HS-5 (cell line): ENCODE results near the gene ZNF146.
"Not testable (repeated sequence)": the region's sequence is repeated elsewhere in the genome, so short reads cannot be mapped to it uniquely, and the experiment has no call there.

ENCODE experiments used
- DNase-seq: peaks from one replicate; pipeline ENCODE4 v3.0.0-alpha.2; 2012; ENCODE audit warnings: low read depth

ZNF146 gene

DNA sequence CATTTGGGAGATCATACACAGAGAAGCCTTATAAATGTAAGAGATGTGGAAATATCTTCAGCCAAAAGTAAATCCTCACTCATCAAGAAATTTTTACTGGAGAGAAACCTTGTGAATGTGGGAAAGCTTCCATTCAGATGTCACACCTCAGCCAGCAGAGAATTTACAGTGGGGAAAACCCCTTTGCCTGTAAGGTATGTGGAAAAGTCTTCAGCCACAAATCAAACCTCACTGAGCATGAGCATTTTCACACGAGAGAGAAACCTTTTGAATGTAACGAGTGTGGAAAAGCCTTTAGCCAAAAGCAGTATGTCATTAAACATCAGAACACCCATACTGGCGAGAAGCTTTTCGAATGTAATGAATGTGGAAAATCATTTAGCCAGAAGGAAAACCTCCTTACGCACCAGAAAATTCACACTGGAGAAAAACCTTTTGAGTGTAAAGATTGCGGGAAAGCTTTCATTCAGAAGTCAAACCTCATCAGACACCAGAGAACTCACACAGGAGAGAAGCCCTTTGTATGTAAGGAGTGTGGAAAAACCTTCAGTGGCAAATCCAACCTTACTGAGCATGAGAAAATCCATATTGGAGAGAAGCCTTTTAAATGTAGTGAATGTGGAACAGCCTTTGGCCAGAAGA lies 21.5 kb downstream of the ZNF146 start:
- no peak for DNase-seq

DNA sequence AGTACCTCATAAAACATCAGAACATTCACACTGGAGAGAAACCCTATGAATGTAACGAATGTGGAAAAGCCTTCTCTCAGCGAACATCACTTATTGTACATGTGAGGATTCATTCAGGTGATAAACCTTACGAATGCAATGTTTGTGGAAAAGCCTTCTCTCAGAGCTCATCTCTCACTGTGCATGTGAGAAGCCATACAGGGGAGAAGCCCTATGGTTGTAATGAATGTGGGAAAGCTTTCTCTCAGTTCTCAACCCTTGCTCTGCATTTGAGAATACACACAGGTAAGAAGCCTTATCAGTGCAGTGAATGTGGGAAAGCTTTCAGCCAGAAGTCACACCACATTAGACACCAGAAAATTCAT lies 22.0 kb downstream of the ZNF146 start:
- no peak for DNase-seq

GRCh38 chr19:36244066-36244465 lies 29.2 kb downstream of the ZNF146 start:
- DNase-seq, result no peak

DNA sequence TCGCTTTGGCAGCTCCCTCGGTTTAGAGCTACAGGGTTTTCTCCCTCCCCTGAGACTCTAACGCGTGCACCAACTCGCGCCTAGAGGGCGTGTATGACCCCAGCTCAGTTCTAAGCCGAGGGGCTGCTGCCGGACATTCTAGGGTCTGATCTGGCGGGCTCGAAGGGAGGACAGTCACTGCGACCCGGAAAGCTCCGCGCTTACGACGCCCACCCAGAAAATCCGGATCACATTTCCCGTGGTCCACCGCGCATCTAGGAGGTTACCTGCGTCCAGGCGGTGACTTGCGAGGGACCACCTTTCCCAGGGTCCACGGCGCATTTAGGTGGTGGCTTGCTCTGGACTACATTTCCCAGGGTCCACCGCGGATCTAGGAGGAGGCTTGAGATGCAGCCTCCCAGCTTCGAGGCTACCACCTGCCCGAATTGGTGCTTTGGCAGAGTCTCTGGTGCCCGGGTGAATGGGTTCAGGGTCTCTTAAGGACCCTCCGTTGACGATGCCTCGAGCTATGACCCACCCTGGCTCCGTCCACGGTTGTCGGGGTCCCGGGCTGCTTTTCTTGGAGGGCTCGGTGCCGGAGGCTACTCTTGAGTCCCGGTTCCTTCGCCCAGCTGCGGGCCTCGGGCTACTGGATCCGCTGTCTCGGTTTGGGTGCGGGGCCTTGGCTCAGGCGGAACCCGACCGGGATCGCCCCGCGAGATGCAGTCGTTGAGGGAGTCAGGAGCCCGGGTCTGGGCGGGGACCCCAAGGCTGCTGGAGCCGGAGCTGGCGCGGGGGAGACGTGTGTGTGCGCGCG lies 30.5 kb downstream of the ZNF146 start:
- no peak for DNase-seq

GRCh38 chr19:36246006-36246481 lies 31.1 kb downstream of the ZNF146 start:
- no peak for DNase-seq

DNA sequence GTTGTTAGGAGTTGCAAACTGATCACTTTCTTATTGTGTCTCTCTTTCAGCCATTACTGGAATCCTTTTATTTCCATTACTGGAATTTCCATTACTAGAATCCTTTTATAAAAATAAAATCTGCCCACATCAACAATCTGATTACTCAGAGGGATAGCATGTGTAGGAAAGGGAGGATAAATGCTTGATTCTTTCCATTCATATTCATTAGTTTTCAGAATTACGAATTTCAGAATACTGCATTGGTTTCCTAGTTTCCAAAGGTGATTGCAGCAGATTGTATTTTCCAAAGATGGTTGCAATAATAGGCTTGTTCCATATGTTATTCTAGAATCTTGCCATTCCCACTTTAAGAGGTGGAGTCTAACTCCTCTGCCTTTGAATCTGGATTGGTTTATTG lies 37.1 kb downstream of the ZNF146 start:
- no peak for DNase-seq

DNA sequence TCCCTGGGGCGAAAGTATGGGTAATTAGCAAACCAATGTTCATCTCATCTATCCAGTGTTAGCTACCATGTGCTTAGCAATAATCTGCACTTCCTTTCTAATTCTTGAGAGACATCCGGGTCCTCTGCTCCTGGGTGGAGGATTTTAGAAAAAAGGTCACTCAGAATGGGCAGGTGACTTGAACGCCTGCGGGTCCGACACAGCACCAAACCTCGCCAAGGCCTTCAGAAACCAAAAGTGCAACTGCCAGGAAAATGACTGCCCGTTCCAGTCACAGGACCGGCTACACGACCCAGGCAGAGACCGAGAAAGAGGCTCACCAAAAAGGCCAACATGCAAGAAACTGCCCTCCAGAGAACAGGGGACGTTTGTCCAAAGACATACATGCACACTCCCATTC lies 39.9 kb downstream of the ZNF146 start:
- DNase-seq, result no peak

DNA sequence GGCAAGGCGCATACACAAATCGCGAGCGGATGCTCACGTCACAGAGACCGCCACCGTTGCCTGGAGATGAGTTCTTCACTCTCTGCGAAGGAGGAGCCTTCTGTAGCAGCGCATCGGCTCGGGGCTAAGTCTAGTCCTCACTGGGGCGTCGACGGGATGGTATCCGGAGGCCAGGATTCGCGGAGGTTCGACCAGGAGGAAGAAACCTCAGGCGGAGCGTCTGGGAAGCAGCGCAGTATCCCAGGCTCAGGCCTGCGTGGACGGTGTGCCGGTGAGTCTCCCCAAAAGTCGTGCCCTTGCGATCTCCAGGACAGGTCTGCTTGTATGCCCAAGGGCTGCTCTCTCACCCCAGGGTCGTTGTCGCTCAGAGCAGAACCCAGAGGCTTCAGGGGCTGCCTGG lies 40.4 kb downstream of the ZNF146 start:
- no peak for DNase-seq

GRCh38 chr19:36256064-36256463 lies 41.2 kb downstream of the ZNF146 start:
- no peak for DNase-seq

DNA sequence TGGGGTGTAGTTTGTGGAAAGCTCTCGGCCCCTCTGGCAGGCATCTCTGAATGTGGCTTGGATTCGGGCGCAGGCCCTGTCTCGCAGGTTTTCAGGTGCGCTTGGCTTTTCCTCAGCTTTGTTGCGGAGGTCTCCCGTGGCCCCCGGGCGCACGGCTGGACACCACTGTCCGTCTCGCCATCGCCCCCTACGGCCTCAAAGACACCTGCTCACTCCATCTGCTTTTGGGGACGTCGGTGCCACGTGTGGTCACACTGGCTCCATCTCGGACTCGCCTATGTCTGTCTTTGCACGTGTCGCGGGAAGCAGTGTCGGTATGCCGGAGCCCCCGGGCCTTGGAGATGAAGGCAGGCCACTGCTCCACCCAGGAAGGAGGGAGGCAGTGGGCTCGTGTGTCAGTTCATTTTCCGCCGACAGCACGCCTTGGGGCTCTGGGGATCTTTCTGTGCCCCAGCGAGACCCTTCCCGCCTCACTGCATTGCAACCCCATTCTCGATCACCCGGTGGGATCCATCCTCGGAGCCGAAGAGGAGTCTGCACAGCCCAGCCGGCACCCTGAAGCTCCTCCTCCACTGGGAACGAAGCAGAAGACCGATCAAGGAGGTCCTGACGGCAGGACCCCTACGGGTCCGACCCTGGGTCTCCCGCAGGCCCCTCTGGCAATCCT lies 42.1 kb downstream of the ZNF146 start:
- DNase-seq, result no peak

DNA sequence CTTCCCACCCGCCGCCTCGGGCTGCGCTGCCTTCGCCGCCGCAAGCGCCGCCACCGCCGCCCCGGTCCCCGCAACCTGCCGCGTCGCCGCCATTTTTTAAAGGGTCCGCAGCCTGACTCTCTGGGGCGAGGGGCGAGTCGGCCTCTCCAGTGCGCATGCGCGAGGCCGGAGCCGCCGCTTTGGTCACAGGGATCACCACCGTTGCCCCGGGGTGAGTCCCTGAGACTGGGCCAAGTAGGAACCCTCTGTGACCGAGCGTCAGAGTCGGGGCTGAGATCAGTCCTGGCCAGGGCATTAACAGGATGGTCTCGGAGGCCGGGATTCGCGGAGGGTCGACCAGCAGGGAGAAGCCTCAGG lies 42.6 kb downstream of the ZNF146 start:
- no peak for DNase-seq

DNA sequence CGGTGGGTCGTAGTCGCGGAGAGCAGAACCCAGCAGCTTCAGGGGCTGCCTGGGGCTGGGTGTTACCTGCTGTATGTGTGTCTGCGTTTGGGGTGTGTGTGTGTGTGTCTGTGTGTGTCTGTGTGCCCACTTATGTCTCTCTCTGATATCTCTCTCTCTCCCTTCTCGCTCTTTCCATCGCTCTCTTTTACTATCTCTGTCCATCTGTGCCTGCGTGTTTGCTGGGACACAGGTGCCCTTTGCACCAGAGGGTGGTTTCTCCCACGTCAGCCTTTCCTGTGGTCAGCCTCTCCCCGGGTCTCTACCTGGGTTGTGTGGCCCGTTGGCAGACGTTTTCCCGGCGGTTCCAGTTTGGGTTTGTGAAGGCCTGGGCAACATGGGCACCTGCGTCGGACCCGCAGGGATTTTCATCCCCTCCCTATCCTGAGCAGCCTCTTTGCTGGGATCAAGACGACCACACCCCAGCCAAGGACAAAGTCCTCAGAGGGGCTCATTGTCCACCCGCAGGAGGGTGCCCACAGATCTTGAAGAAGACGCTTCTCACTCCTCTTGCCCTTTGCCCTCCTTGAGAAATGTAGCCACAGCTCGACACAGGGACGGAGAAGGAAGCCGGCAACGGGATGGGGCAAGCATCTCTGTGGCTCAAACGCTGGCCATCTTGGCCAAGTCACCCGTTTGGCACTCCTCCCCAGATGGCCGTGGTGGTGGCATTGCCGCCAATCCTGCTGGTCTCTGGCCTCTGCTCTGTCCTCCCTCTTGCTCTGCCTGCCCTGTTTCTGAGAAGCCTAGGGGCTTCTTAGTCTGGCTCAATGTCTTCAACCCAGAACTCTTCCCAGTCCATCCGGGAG lies 43.3 kb downstream of the ZNF146 start:
- DNase-seq, result no peak

DNA sequence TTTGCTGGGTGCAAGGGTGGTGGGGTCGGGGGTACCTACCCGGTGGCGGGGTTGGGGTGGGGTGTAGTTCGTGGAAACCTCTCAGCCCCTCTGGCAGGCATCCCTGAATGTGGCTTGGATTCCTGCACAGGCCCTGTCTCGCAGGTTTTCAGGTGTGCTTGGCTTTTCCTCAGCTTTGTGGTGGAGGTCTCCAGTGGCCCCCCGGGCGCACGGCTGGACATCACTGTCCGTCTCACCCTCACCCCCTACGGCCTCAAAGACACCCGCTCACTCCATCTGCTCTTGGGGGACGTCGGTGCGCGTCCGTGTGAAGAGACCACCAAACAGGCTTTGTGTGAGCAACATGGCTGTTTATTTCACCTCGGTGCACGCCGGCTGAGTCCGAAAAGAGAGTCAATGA lies 44.3 kb downstream of the ZNF146 start:
- no peak for DNase-seq

GRCh38 chr19:36265064-36265463 lies 50.2 kb downstream of the ZNF146 start:
- no peak for DNase-seq

GRCh38 chr19:36265856-36266374 lies 51.0 kb downstream of the ZNF146 start:
- no peak for DNase-seq

- DNase-seq, result no peak
These were observed 51.6 kb downstream of the ZNF146 start for GRCh38 chr19:36266375-36266961.

GRCh38 chr19:36267061-36267845 lies 52.3 kb downstream of the ZNF146 start:
- DNase-seq, result no peak

DNA sequence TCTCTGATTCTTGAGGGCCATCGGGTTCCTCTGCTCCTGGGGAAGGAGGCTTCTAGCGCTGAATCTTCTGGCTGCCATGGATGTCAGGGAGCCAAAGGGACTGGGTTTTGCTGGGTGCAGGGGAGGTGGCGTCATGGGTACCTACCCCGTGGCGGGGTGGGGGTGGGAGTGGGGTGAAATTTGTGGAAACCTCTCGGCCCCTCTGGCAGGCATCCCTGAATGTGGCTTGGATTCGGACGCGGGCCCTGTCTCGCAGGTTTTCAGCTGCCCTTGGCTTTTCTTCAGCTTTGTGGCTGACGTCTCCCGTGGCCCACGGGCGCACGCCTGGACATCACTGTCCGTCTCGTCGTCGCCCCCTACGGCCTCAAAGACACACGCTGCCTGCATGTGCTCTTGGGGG lies 53.2 kb downstream of the ZNF146 start:
- not testable (repeated sequence) for DNase-seq

DNA sequence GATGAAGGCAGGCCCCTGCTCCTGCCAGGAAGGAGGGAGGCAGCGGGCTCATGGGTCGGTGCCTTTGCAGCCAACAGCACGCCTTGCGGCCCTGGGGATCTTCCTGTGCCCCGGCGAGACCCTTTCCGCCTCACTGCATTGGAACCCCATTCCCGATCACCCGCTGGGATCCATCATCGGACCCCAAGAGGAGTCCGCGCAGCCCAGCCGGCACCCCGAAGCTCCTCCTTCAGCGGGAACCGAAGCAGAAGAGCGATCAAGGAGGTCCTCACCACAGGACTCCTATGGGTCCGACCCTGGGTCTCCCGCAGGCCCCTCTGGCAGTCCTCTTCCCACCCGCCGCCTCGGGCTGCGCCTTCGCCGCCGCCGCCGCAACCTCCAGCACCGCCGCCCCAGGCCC lies 53.7 kb downstream of the ZNF146 start:
- DNase-seq, result not testable (repeated sequence)

GRCh38 chr19:36269295-36269694 lies 54.4 kb downstream of the ZNF146 start:
- not testable (repeated sequence) for DNase-seq
